HCT116 (cell line): ENCODE data around the gene MCUR1.

Experiments
- CEBPB ChIP-seq: IDR thresholded peaks from 2 replicates; pipeline ENCODE4 v1.6.1; 2012; ENCODE audit warnings: low read depth
- ELF1 ChIP-seq: IDR thresholded peaks from 2 replicates; pipeline ENCODE4 v1.6.1; 2012; ENCODE audit warnings: low read depth, borderline replicate concordance
- EZH2 ChIP-seq: fragments of 200-600 bp; sonication (generic); IDR thresholded peaks from 2 replicates; pipeline ENCODE4 v1.6.1; 2017; ENCODE audit warnings: antibody characterized with exemption, mixed run types
- EZH2phosphoT487 ChIP-seq: fragments of 200-600 bp; IDR thresholded peaks from 2 replicates; pipeline ENCODE4 v1.6.1; 2018; ENCODE audit warnings: antibody characterized with exemption, borderline replicate concordance
- POLR2A ChIP-seq: IDR thresholded peaks from 2 replicates; pipeline ENCODE4 v1.7.0; 2011; ENCODE audit warnings: borderline replicate concordance; ENCODE audit not compliant: insufficient read depth, insufficient read length; ENCODE audit errors: extremely low read depth
- POLR2AphosphoS5 ChIP-seq: IDR thresholded peaks from 2 replicates; pipeline ENCODE4 v1.6.1; 2011; ENCODE audit warnings: mild to moderate bottlenecking, low read depth, low read length, moderate library complexity
- SIN3A ChIP-seq: IDR thresholded peaks from 2 replicates; pipeline ENCODE4 v1.6.1; 2012; ENCODE audit warnings: low read depth
- SP1 ChIP-seq: IDR thresholded peaks from 2 replicates; pipeline ENCODE4 v1.6.1; 2012; ENCODE audit warnings: low read depth
- YY1 ChIP-seq: IDR thresholded peaks from 2 replicates; pipeline ENCODE4 v1.6.1; 2011; ENCODE audit warnings: low read length, low read depth, moderate library complexity, mild to moderate bottlenecking; ENCODE audit not compliant: insufficient replicate concordance; ENCODE audit errors: extremely low read depth
- TF ChIP-seq, protein P1 (sequence below), 3 experiments: fragments of 200-600 bp in 1 of 3; sonication (generic) in 1 of 3; IDR thresholded peaks in 2 of 3; conservative IDR thresholded peaks in 1 of 3; 2 replicates each; pipeline ENCODE4 v1.5.1; 2012 to 2017; ENCODE audit warnings: low read depth in 2 of 3, low read length in 2 of 3, antibody characterized with exemption in 1 of 3, borderline replicate concordance in 1 of 3, control low read depth in 1 of 3, mild to moderate bottlenecking in 1 of 3, mixed read lengths in 1 of 3, mixed run types in 1 of 3, moderate library complexity in 1 of 3; ENCODE audit not compliant: insufficient read depth in 1 of 3
- TF ChIP-seq, protein P2 (sequence below): IDR thresholded peaks from 2 replicates; pipeline ENCODE4 v1.6.1; 2012
- TF ChIP-seq, protein P3 (sequence below): IDR thresholded peaks from 2 replicates; pipeline ENCODE4 v1.6.1; 2011; ENCODE audit warnings: mild to moderate bottlenecking, low read length, moderate library complexity; ENCODE audit not compliant: insufficient replicate concordance; ENCODE audit errors: extremely low read depth

DNA sequence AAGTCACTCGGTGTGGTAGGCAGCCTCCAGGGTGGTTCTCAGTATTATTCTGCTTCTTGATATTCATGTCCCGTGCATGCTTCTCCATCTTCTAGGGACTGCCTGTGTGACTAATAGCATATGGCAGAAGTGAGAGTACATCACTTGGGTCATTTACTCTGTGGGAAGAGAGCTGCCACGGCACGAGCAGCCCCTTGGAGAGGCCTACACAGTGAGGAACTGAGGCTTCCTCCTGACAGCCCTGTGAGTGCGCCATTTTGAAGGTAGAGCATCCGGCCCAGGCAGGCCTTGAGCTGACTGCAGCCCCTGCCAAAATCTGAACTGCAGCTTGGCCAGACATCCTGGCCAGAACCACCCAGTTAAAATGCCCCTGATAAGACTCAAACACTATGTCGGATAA is 17.3 kb upstream of the MCUR1 start:
- no peak for TF ChIP-seq ELF1
- no peak for TF ChIP-seq POLR2AphosphoS5
- TF ChIP-seq, protein P1, sequence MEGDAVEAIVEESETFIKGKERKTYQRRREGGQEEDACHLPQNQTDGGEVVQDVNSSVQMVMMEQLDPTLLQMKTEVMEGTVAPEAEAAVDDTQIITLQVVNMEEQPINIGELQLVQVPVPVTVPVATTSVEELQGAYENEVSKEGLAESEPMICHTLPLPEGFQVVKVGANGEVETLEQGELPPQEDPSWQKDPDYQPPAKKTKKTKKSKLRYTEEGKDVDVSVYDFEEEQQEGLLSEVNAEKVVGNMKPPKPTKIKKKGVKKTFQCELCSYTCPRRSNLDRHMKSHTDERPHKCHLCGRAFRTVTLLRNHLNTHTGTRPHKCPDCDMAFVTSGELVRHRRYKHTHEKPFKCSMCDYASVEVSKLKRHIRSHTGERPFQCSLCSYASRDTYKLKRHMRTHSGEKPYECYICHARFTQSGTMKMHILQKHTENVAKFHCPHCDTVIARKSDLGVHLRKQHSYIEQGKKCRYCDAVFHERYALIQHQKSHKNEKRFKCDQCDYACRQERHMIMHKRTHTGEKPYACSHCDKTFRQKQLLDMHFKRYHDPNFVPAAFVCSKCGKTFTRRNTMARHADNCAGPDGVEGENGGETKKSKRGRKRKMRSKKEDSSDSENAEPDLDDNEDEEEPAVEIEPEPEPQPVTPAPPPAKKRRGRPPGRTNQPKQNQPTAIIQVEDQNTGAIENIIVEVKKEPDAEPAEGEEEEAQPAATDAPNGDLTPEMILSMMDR (IDR thresholded peaks at IDR 0.05 in 2 of 3, conservative IDR thresholded peaks at IDR 0.05 in 1 of 3; ENCODE audit: borderline replicate concordance in 1 of 3, insufficient read depth in 1 of 3, low read depth in 2 of 3, low read length in 2 of 3): no peak
- TF ChIP-seq EZH2: no peak
- no peak for TF ChIP-seq POLR2A
- no peak for TF ChIP-seq EZH2phosphoT487
- TF ChIP-seq, protein P2, sequence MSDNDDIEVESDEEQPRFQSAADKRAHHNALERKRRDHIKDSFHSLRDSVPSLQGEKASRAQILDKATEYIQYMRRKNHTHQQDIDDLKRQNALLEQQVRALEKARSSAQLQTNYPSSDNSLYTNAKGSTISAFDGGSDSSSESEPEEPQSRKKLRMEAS: no peak
- TF ChIP-seq, protein P3, sequence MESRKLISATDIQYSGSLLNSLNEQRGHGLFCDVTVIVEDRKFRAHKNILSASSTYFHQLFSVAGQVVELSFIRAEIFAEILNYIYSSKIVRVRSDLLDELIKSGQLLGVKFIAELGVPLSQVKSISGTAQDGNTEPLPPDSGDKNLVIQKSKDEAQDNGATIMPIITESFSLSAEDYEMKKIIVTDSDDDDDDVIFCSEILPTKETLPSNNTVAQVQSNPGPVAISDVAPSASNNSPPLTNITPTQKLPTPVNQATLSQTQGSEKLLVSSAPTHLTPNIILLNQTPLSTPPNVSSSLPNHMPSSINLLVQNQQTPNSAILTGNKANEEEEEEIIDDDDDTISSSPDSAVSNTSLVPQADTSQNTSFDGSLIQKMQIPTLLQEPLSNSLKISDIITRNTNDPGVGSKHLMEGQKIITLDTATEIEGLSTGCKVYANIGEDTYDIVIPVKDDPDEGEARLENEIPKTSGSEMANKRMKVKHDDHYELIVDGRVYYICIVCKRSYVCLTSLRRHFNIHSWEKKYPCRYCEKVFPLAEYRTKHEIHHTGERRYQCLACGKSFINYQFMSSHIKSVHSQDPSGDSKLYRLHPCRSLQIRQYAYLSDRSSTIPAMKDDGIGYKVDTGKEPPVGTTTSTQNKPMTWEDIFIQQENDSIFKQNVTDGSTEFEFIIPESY: no peak
- TF ChIP-seq SP1: no peak
- TF ChIP-seq CEBPB: no peak
- TF ChIP-seq YY1: no peak
- TF ChIP-seq SIN3A: no peak
